Measurements from ENCODE around the gene KCNS1.
"Not testable (repeated sequence)": the region's sequence is repeated elsewhere in the genome, so short reads cannot be mapped to it uniquely, and the experiment has no call there.

Gene KCNS1

DNA sequence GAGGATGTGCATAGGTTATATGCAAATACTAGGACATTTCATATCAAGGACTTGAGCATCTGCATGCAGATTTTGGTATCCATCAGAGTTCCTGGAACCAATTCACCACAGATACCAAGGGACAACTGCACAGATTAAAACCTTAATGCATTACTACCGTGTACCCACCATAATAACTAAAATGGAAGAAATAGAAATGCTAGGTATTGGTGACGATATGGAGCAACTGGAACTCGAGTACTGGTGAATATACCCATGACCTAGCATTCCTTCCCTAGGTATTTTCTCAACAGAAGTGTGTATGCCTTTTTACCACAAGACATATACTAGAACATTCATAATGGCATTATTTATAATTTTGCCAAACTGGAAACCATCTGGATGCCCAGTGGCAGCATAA is 18.5 kb downstream of the KCNS1 start:
- in situ Hi-C loops (cut with HindIII; ENCODE audit: low sequenced_read_pairs): no loop called here

DNA sequence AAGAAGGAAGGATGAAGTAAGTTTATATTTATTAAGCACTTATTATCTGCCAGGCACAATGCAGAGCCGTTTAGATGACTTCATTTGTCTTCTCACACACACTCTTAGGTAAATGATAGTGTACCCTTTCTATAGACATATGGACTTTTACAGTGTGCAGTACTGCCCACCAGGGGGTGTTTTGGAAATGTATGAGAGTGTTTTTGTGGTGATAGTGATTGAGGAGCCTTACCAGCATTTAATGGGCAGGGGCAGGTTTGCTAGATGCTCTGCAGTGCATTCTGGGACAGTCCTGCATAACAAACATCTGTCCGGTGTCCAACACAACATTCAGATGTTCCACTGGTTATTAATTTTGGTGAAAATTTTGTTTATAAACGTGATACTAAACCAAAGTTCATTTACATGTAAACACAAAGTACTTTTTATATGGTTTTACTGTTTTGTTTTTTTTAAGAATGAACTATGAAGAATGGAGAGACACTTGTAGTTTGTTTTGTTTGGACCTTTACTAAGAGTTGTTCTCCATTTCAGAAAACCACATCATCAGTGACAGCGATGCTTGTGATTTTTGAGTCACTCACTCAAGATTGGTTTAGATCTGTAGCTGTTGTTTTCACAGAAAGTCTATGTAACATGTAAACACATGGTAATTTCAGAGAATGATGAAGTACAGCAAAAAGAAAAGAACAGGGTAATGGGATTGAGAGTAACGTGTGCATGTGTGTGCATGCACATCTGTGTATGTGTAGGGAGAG is 19.9 kb downstream of the KCNS1 start:
- in situ Hi-C loops (cut with HindIII; ENCODE audit: low sequenced_read_pairs): no loop called here

DNA sequence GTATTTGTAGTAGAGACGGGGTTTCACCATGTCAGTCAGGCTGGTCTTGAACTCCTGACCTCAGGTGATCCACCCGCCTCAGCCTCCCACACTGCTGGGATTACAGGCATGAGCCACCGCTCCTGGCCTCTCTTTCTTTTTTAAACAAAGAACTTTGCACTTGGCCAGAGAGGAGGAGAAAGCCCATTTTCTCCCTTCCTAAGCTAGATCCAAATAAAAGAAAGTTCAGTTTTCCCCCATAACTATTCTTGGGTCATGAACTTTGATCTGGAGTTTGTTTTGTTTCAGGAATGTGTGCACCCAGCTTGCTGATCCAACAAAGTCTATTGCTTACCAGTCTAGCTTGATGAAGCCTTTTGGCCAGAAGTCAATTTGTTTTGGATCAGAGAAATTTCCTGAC is 23.4 kb downstream of the KCNS1 start:
- in situ Hi-C loops (cut with HindIII; ENCODE audit: low sequenced_read_pairs): no loop called here

DNA sequence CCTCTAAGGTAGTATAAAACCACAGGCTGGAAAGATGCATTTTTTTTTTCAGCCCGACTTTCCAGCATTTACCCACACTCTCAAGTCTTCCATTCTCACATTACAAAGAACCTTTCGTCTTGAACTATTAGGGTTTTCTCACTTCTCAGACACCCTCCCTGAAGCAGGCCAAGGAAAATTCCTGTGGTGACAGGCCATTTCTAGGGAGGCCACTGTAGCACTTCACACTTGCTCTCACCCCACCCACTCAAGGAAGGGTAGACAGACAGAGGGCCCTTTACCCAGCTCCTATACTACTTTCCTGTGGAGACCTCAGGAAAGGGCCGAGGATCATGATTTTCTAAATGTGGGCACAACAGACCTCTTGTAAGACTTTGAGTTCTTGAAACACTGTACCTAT is 27.7 kb downstream of the KCNS1 start:
- in situ Hi-C loops (cut with HindIII; ENCODE audit: low sequenced_read_pairs): no loop called here

DNA sequence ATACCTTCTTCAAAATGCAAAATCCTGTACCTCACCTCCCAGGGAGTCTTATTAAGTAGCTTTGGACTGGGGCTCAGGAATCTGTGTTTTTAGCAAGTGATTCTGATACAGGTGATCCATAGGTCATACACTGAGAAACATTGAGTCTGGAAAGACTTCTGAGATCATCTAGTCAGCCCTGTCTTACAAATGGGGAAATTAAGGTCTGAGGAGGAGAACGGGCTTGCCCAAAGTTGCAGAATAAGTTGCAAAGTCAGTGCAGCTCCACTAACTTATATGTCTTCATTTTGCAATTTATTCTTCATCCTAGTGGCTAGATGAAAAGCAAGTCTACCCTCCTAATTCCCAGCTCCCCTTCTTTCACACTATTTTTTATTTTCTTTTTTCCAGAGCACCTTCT is 28.9 kb downstream of the KCNS1 start:
- in situ Hi-C loops (cut with HindIII; ENCODE audit: low sequenced_read_pairs): no loop called here

DNA sequence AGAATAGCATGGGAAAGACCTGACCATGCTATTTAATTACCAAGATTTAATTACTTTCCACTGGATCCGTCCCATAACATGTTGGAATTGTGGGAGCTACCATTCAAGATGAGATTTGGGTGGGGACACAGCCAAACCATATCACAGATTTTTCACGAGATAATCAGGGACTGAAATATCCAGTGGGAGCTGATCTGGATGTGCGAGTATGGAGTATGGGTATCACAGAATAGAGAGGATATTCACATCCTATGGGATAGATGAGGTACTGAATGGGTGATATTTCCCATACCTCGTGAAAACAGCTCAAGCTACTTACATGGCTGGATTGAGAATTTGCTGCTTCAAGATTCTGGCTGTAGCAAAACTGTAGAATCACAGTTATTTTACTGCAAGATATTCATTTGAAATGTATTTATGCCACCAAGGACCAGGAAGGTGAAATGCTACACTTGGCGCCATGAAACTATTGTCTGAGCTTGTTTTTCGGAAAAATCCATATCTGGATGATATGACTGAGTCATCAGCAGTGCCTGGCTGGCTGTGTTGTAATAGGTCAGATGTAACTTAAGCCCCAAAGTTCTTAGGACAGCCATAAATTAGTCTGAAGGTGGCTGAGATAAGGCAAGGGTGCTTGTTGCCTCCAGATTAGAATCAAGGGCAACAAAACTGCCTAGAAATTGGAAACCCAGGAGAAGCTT is 29.8 kb downstream of the KCNS1 start:
- in situ Hi-C loops (cut with HindIII; ENCODE audit: low sequenced_read_pairs): no loop called here

DNA sequence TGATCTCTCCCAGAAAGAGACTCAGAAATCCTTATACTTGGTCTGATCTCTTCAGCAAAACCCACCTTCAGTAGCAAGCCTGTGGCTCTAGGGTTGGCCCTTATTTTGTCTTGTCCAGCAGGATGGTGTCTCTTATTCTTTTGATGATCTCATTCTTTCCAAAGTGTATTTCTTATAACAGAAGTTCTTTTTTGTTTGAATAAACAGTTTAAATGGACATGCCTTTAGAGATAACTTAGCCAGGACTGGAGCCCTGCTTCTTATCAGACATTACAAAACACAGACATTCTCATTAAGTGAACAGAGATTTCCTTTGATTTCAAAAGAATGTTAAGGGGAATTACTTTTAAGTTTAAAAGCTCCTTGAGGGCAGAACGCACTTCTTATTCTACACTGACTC is 31.7 kb downstream of the KCNS1 start:
- in situ Hi-C loops (cut with HindIII; ENCODE audit: low sequenced_read_pairs): no loop called here

DNA sequence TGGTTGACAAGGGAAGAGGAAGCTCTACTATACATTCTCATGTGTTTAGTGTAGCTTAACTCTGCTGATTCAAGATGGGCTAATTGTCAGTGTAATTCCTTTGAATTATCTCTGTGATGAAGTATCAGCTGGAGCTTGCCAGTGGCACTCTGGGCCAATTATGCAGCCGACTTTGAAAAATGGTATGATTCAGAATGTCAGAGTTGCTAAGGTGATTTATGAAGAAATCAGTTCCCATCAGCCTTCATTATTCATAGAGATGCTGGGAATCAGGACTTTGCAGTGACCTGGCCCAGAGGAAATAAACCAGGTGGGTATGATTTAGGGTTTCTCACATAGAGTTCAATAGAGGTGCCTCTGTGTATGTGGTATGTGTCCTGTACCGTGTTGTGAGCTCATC is 33.4 kb downstream of the KCNS1 start:
- in situ Hi-C loops (cut with HindIII; ENCODE audit: low sequenced_read_pairs): no loop called here

DNA sequence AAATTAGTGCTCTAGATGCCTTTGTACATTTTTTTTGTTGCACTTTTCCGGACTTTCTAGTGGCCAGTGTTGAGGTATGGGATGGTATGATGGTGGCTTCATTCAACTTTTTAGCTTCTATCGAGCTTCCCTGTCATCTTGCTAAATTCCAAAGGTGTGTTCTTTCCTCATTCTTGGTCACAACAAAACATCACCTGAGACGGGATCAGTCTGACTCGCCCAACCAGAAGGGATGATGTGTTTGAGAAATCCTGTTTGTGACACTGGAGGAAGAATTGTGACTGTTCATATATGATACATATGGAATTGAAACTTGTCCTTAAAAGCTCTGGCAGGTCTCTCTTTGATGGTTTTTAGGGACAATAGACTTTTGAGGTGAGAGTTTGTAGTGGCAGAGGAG is 33.8 kb downstream of the KCNS1 start:
- in situ Hi-C loops (cut with HindIII; ENCODE audit: low sequenced_read_pairs): no loop called here

DNA sequence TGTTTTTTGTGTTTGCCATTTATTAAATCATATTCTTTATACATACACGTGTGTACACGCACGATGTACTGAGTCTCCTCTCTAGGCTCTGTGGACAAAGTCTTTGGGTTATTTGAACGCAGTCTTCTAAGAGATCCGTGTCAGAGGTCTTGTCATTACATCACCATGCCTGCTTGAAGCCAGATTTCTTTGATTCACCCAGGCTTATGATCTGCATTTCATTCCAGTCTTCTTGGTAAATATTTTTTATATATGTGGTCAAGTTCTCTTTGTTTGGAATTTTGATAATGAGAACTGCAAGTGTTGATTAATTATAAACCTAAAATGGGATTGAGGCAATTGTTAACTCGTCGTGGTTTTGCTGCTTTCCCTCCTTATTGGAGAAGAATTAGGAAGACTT is 34.6 kb downstream of the KCNS1 start:
- in situ Hi-C loops (cut with HindIII; ENCODE audit: low sequenced_read_pairs): no loop called here

DNA sequence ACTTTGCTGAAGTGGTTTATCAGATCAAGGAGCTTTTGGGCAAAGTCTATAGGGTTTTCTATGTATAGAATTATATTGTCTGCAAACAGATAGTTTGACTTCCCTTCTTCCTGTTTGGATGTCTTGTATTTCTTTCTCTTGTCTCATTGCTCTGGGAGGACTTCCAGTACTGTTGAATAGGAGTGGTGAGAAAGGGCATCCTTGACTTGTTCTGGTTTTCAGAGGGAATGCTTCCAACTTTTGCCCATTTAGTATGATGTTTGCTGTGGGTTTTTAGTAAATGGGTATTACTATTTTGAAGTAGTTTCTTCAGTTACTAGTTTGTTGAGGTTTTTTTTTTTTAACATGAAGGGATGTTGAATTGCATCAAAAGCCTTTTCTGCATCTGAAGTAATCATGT is 36.1 kb downstream of the KCNS1 start:
- in situ Hi-C loops (cut with HindIII; ENCODE audit: low sequenced_read_pairs): no loop called here

DNA sequence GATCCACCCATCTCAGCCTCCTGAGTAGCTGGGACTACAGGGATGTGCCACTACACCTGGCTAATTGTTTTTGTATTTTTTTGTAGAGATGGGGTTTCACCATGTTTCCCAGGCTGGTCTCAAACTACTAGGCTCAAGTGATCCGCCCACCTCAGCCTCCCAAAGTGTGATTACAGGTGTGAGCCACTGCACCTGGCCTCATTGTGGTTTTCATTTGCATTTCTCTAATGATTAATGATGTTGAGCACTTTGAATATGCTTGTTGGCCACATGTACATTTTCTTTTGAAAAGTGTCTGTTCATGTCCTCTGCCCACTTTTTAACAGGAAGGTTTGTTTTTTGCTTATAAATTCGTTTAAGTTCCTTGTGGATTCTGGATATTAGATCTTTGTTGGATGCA is 37.8 kb downstream of the KCNS1 start:
- in situ Hi-C loops (cut with HindIII; ENCODE audit: low sequenced_read_pairs): not testable (repeated sequence)

DNA sequence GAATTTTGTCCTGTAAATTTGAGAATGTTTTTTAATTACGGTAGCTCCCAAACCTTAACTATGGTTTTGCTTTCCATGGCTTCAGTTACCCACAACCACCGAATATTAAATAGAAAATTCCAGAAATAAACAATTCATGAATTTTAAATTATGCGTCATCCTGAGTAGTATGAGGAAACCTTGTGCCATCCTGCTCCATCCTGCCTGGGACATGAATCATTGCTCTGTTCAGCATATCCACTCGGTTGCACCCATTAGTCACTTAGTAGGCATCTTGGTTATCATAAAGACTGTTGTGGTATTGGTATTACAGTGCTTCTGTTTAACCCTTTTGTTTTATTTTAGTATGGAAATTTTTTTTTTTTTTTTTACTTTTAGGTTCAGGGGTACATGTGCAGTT is 39.7 kb downstream of the KCNS1 start:
- in situ Hi-C loops (cut with HindIII; ENCODE audit: low sequenced_read_pairs): no loop called here

DNA sequence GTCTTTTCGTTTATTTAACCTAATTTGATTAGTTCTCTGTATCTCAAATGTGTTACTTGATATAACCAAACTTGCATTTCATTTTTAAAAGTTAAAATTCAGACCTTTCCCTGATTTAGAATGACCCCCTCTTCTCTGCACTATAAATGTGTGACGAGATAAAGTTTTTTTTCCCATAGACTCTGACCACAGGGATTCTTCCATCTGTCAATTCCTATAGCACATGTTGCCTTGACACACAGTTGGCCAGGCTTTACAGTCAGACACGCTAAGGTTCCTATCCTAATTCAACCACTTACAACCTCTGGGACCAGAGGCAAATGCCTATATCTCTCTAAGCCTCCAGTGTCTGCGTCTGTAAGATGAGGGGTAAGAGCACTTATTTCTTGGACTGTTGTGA is 40.6 kb downstream of the KCNS1 start:
- in situ Hi-C loops (cut with HindIII; ENCODE audit: low sequenced_read_pairs): no loop called here

DNA sequence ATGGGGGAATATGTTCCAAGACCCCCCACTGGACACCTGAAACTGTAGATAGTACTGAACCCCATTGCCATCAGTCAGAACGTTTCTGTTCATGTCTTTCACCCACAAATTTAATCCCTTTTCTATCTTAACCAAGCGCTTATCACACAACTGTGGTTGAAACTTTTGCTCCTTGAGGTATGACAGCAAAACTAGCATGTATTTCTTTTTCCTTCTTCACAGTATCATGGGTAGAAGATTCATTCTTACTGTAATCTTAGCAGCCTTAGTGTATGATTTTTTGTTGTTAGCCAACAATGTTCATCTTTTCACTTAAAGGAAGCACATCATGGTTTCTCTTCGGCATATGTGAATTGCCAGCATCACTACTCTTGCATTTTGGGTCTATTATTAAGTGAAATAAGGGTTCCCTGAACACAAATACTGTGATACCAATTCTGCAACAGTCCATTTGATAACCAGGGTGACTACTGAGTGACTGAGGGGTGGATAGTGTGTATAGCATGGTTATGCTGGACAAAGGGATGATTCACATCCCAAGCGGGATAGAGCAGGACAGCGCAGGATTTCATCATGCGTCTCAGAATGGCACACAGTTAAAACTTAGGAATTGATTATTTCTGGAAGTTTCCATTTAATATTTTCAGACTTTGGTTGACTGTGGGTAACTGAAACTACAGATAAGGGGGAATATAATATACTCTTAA is 41.8 kb downstream of the KCNS1 start:
- in situ Hi-C loops (cut with HindIII; ENCODE audit: low sequenced_read_pairs): no loop called here

DNA sequence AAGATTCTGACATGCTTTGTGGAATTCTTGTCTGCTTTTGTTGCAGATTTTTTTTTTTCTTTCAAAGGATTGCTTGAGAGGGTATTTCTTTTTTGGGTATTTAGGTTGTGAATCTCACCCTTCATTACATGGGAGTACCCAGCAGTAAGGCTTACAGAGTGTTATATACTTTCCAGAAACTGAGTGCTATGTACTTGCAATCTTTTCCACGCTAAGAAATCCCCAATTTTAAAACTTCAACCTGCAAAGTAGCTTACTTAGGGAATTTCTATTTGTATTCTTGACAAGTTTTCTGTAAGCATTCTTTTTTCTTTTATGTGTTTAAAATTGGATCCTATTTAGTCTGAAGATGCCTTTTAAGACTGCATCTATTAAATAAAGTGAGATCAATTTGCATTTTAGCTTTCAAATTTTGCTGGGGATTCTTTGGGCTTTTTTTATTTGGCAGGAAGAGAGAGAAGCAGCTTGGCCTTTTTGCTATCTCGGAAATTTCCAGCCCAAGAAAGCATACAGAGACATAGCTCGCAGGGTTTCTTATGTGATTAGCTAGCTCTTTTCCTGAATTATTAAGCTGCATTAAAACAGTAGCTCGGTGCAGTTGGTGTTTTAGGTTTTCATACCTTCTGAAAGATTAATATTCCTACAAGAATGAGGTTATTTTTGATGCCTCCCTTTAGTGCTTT is 42.6 kb downstream of the KCNS1 start:
- in situ Hi-C loops (cut with HindIII; ENCODE audit: low sequenced_read_pairs): no loop called here

DNA sequence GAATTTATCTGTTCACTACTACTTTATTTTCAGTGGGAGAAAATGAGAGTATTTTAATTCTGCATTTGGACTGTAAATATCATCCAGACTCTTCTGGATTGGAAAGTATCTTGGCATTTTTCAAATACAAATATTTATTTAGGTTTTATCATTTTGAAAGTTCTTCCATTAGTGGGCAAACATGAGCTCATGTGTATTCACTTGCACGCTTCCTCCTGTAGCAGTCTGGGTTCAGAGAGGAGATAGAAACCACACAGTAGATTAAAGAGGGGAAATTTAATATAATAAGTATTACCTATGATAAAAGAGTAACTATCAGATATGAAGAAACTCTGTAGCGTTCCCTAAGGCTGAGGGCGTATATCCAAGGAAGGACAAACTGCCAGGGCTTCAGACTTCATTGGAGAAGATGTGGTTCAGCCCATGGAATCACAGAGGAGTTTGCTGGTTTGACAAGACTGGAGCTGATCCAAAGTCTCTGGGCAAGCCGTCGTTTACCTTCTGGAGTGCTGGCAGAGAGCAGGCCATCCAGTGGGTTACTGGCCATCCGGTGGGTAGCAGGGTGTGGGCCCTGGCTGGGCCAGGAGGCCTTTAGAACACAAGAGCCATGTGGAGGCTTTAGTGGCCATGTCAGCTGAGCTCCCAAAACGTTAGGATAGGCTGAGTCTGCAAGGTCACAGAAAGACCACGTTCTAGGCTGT is 44.3 kb downstream of the KCNS1 start:
- in situ Hi-C loops (cut with HindIII; ENCODE audit: low sequenced_read_pairs): no loop called here

DNA sequence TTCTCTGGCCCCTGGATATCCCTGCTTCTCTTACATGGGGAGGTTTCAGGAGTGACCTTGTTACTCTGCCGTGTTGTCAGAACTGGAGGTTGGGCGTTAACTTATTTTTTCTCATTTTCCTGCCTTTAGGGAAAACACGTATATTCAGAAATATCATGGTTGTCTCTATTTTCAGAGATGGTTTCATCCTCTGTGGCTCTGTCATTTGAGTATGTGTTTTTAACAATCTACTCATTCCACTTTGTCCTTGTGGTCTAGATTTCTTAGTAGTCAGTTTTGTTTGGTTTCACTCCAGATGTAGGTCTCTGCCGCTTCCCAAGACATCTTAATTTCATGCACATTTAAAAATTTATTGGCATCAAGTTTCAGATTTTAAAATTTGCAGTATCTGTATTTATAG is 45.9 kb downstream of the KCNS1 start:
- in situ Hi-C loops (cut with HindIII; ENCODE audit: low sequenced_read_pairs): no loop called here

DNA sequence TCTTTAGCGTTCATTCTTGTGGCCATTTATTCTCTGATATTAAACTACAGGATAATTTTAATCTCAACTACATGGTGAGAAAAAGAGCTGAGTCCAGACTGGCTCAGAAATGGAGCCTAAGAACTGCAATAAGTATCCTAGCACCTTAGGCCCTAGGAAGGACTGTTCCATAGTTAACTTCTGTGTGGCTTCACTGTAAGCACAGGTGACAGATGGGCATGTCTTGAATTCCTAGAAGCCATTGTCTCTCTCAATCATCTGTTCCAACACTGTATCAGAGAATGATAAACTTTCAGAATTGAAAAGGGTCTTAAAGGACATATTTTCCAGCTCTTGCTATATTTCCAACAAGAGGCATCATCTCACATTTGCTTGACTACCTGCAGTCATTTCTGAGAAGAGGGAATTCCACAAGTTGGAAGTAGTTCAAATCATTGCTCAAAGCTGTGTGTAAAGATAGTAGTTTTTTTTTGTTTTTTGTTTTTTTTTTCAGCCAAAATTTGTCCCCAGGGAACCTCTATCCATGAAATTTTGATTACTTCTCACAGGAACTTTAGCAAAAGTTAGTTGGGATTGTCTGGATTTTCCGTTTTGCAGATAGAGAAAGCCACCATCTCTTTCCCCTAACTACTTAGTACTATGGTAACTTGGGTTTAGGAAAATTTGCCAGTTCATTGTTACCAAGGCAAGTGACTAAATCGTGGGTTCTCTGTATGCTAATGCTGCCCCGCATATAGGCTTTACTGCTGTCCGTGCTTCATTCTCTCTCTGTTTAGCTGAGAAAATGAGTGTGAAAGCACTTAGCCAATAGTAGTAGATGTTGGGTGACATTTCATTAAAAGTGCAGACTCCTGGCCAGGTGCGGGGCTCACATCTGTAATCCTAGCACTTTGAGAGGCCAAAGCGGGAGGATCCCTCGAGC is 47.2 kb downstream of the KCNS1 start:
- in situ Hi-C loops (cut with HindIII; ENCODE audit: low sequenced_read_pairs): no loop called here

All from endothelial cell of hepatic sinusoid (primary cell).